SK-N-SH (cell line): ENCODE results near the gene HNRNPM. TPM values are rescaled to one million over a fixed set of nuclear protein-coding genes. Genes with fewer than 3 reads are reported as not detected.

Experiments
- CTCF ChIA-PET: fragments of 300-600, 350-600 bp; formaldehyde crosslinking; extraction: SDS; loops from one replicate; lab custom pipeline; 2021; lab: Yijun Ruan, JAX
- POLR2A ChIA-PET: fragments of 350-600 bp; sonication (Branson Sonifier 250); formaldehyde crosslinking; extraction: SDS; loops from one replicate; lab custom pipeline; 2020; ENCODE audit warnings: antibody characterized with exemption, inconsistent platforms; lab: Yijun Ruan, JAX
- DNase-seq: peaks from one replicate; pipeline ENCODE4 v3.0.0; 2012
- H2AFZ ChIP-seq: fragments of 200-600 bp; sonication (generic); 2 replicates; pipeline ENCODE4 v1.8.1; 2016; ENCODE audit warnings: antibody characterized with exemption, mild to moderate bottlenecking, low read depth
- H3F3A ChIP-seq: fragments of 200-600 bp; sonication (generic); replicated peaks from 2 replicates; pipeline ENCODE3; 2016; ENCODE audit warnings: antibody characterized with exemption, mild to moderate bottlenecking; ENCODE audit not compliant: insufficient read depth
- H3K27ac ChIP-seq, 2 experiments: fragments of 200-500 bp in 1 of 2; fragments of 200-600 bp in 1 of 2; sonication (Bioruptor generic) in 1 of 2; sonication (generic), shearing (Covaris generic) in 1 of 2; 2 replicates each; pipeline versions ENCODE4 v1.5.1 to v1.6.1; 2014 to 2016; ENCODE audit warnings: low read depth in 2 of 2, inconsistent platforms in 1 of 2, low read length in 1 of 2, mild to moderate bottlenecking in 1 of 2, mixed read lengths in 1 of 2
- H3K27me3 ChIP-seq: fragments of 200-600 bp; sonication (generic), shearing (Covaris generic); 2 replicates; pipeline ENCODE4 v1.6.1; 2016; ENCODE audit warnings: mixed run types; ENCODE audit not compliant: insufficient read depth
- H3K36me3 ChIP-seq, 2 experiments: fragments of 200-500 bp in 1 of 2; fragments of 200-600 bp in 1 of 2; sonication (Bioruptor generic) in 1 of 2; sonication (generic) in 1 of 2; replicated peaks in 1 of 2; 2 replicates each; pipeline versions ENCODE3 to v1.5.1; 2014 to 2016; ENCODE audit warnings: low read length in 1 of 2, mild to moderate bottlenecking in 1 of 2; ENCODE audit not compliant: insufficient read depth in 2 of 2, control insufficient read depth in 1 of 2
- H3K4me1 ChIP-seq, 2 experiments: fragments of 200-500 bp in 1 of 2; fragments of 200-600 bp in 1 of 2; sonication (Bioruptor generic) in 1 of 2; sonication (generic), shearing (Covaris generic) in 1 of 2; 2 replicates each; pipeline versions ENCODE4 v1.5.1 to v1.6.1; 2014 to 2016; ENCODE audit warnings: low read depth in 1 of 2, low read length in 1 of 2, mixed run types in 1 of 2; ENCODE audit not compliant: insufficient read depth in 2 of 2, control insufficient read depth in 1 of 2
- H3K4me2 ChIP-seq: fragments of 200-600 bp; sonication (generic), shearing (Covaris generic); 2 replicates; pipeline ENCODE4 v1.6.1; 2017; ENCODE audit warnings: mixed run types
- H3K4me3 ChIP-seq, 2 experiments: fragments of 200-500 bp in 1 of 2; fragments of 200-600 bp in 1 of 2; sonication (Bioruptor generic) in 1 of 2; sonication (generic), shearing (Covaris generic) in 1 of 2; 2 replicates each; pipeline versions ENCODE4 v1.5.1 to v1.8.1; 2014 to 2016; ENCODE audit warnings: low read depth in 2 of 2, inconsistent platforms in 1 of 2, low read length in 1 of 2, mild to moderate bottlenecking in 1 of 2, mixed read lengths in 1 of 2, moderate library complexity in 1 of 2
- H3K79me2 ChIP-seq: fragments of 200-600 bp; sonication (generic); 2 replicates; pipeline ENCODE4 v1.8.1; 2017; ENCODE audit warnings: mild to moderate bottlenecking; ENCODE audit not compliant: insufficient read depth
- H3K9ac ChIP-seq: fragments of 200-600 bp; sonication (generic); 2 replicates; pipeline ENCODE4 v1.6.1; 2017; ENCODE audit warnings: mixed run types
- H3K9me2 ChIP-seq: fragments of 200-600 bp; sonication (generic); 2 replicates; pipeline ENCODE4 v1.6.1; 2017; ENCODE audit warnings: mixed run types
- H3K9me3 ChIP-seq: fragments of 200-600 bp; sonication (generic); 2 replicates; pipeline ENCODE4 v1.6.1; 2017; ENCODE audit warnings: mixed run types, mild to moderate bottlenecking, moderate library complexity
- H4K20me1 ChIP-seq: fragments of 200-600 bp; sonication (generic); 2 replicates; pipeline ENCODE4 v1.6.1; 2017; ENCODE audit warnings: mild to moderate bottlenecking, mixed run types; ENCODE audit not compliant: insufficient read depth
- CTCF ChIP-seq: fragments of 200-600 bp; sonication (generic); IDR thresholded peaks from 2 replicates; pipeline ENCODE4 v1.6.1; 2017; ENCODE audit warnings: antibody characterized with exemption, mild to moderate bottlenecking, moderate library complexity
- ELF1 ChIP-seq: IDR thresholded peaks from 2 replicates; pipeline ENCODE4 v1.4.0; 2012
- EP300 ChIP-seq, 2 experiments: IDR thresholded peaks; 2 replicates each; pipeline versions ENCODE4 v1.4.0 to v1.6.1; 2012; ENCODE audit warnings: borderline replicate concordance in 1 of 2, low read depth in 1 of 2, low read length in 1 of 2
- FOSL2 ChIP-seq: IDR thresholded peaks from 2 replicates; pipeline ENCODE4 v1.4.0; 2012; ENCODE audit warnings: low read depth, mild to moderate bottlenecking, moderate library complexity, borderline replicate concordance
- FOXJ3 ChIP-seq: sonication (generic); formaldehyde crosslinking; IDR thresholded peaks from 2 replicates; pipeline ENCODE4 v1.5.1; 2020; ENCODE audit warnings: mild to moderate bottlenecking, missing genetic modification reagents
- GATA2 ChIP-seq: sonication (generic); formaldehyde crosslinking; IDR thresholded peaks from 2 replicates; pipeline ENCODE4 v1.5.0; 2020; ENCODE audit warnings: mild to moderate bottlenecking, missing genetic modification reagents
- JUND ChIP-seq: IDR thresholded peaks from 2 replicates; pipeline ENCODE4 v1.4.0; 2012
- MEF2A ChIP-seq: IDR thresholded peaks from 2 replicates; pipeline ENCODE4 v1.4.0; 2012; ENCODE audit warnings: low read depth, borderline replicate concordance
- MXI1 ChIP-seq: IDR thresholded peaks from 2 replicates; pipeline ENCODE4 v1.6.1; 2012; ENCODE audit warnings: mild to moderate bottlenecking, low read depth, low read length, improper control_type of control experiment
- NFIC ChIP-seq: IDR thresholded peaks from 2 replicates; pipeline ENCODE4 v1.4.0; 2012; ENCODE audit warnings: borderline replicate concordance
- NRF1 ChIP-seq: IDR thresholded peaks from 2 replicates; pipeline ENCODE4 v1.6.1; 2012; ENCODE audit warnings: low read depth, mild to moderate bottlenecking, low read length
- RAD21 ChIP-seq: IDR thresholded peaks from 2 replicates; pipeline ENCODE4 v1.6.1; 2012; ENCODE audit warnings: mild to moderate bottlenecking, low read length
- RXRA ChIP-seq: IDR thresholded peaks from 2 replicates; pipeline ENCODE4 v1.4.0; 2012; ENCODE audit warnings: low read depth, mild to moderate bottlenecking, borderline replicate concordance
- SIN3A ChIP-seq: IDR thresholded peaks from 2 replicates; pipeline ENCODE4 v1.6.1; 2012; ENCODE audit warnings: low read depth, mild to moderate bottlenecking, low read length, moderate library complexity, borderline replicate concordance
- TCF12 ChIP-seq: IDR thresholded peaks from 2 replicates; pipeline ENCODE4 v1.4.0; 2012
- TEAD4 ChIP-seq: IDR thresholded peaks from 2 replicates; pipeline ENCODE4 v1.4.0; 2012; ENCODE audit warnings: mild to moderate bottlenecking, borderline replicate concordance; ENCODE audit not compliant: insufficient read depth
- WGBS: methylation state at CpG from one replicate; pipeline ENCODE4 v1.1.6; 2017; ENCODE audit warnings: low lambda C conversion rate; 5-methylcytosine and 5-hydroxymethylcytosine counted together
- polyA plus RNA-seq, 3 experiments: library from polyadenylated mRNA; depleted of rRNA; stranded (reverse); fragments of >200 nt; gene quantifications; 2 replicates each; pipeline ENCODE4 v1.2.3, GENCODE V29; 2012
- TF ChIP-seq, protein P1 (sequence below): IDR thresholded peaks from 2 replicates; pipeline ENCODE4 v1.4.0; 2012; ENCODE audit warnings: low read depth, borderline replicate concordance
- TF ChIP-seq, protein P2 (sequence below): IDR thresholded peaks from 2 replicates; pipeline ENCODE4 v1.6.1; 2012; ENCODE audit warnings: mild to moderate bottlenecking, low read depth, low read length, moderate library complexity
- TF ChIP-seq, protein P3 (sequence below): IDR thresholded peaks from 2 replicates; pipeline ENCODE4; 2012

The HNRNPM gene
- polyA plus RNA-seq, 1 of the 3 experiments (the other 2 are of a cell fraction), result 205 TPM

- H3K4me2 ChIP-seq, result no peak overlapping the region
- no peak overlapping the region for H2AFZ ChIP-seq
- H3K27ac ChIP-seq, result no peak overlapping the region
- no peak overlapping the region for H3K9ac ChIP-seq
- H3K4me3 ChIP-seq, result no peak overlapping the region
- TF ChIP-seq, protein P1, sequence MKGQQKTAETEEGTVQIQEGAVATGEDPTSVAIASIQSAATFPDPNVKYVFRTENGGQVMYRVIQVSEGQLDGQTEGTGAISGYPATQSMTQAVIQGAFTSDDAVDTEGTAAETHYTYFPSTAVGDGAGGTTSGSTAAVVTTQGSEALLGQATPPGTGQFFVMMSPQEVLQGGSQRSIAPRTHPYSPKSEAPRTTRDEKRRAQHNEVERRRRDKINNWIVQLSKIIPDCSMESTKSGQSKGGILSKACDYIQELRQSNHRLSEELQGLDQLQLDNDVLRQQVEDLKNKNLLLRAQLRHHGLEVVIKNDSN, result no peak
- TF ChIP-seq RXRA, result no peak
- TF ChIP-seq RAD21, result no peak
- TF ChIP-seq GATA2 (CRISPR knock-in tag), result no peak
- no peak for TF ChIP-seq TEAD4
- no peak for TF ChIP-seq FOSL2
- no peak for TF ChIP-seq MEF2A
- H3K79me2 ChIP-seq, result no peaks in the 10 kb centered on the region
- no peaks in the 10 kb centered on the region for H3K9me2 ChIP-seq
- H3K9me3 ChIP-seq, result no peaks in the 10 kb centered on the region
- no peak for DNase-seq
- no peaks in the 10 kb centered on the region for H3F3A ChIP-seq
- POLR2A ChIA-PET, result no interaction called here
- CTCF ChIA-PET, result no interaction called here
- WGBS, result 88% methylated on average over 6 of the region's 6 CpGs
- peaks cover 0 to 3% of the 10 kb centered on the region in 2 experiments; a peak in 1 of 4 replicates for H3K4me1 ChIP-seq
- no peaks in the 10 kb centered on the region for H3K27me3 ChIP-seq
- H3K36me3 ChIP-seq, result no peaks in the 10 kb centered on the region
- no peaks in the 10 kb centered on the region for H4K20me1 ChIP-seq
Measured at GRCh38 chr19:8519388-8519787, 74.6 kb downstream of the HNRNPM start.

DNA sequence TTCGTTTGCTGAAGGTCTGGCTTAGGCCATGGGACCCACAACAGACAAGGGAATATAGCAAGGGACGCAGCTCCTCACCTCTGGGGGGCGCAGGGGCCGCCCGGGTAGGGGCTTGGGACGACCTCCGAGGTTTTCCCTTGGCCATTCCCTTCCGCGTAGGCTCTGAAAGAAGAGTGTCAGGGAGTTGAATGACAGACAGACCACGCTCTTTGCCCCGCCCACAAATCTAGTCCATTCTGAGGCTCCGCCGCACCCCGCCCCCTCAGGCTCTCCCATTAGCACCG is 80.6 kb downstream of the HNRNPM start:
- peak overlapping the region; percentile 85; the same call in 1 of the 2 replicates for H2AFZ ChIP-seq
- peaks cover 0 to 7% of the 10 kb centered on the region in 2 experiments; a peak in 1 of 4 replicates for H3K4me1 ChIP-seq
- H3K9me2 ChIP-seq, result no peaks in the 10 kb centered on the region
- H3K9me3 ChIP-seq, result no peaks in the 10 kb centered on the region
- no peak for DNase-seq
- ChIA-PET CTCF (interaction anchor here (1.2 to 5.7 kb wide), 4 partner anchors 11 to 172 kb away, joined by 5 to 27 read pairs (median 7); partner anchors contain the start of gene ZNF414), POLR2A (interaction anchor here (1.0 to 2.6 kb wide), 3 partner anchors 12 to 112 kb away, joined by 3 to 18 read pairs (median 3); partner anchors contain the start of genes MARCHF2 and ZNF414)
- H3F3A ChIP-seq, result peaks cover 3% of the 10 kb centered on the region
- WGBS, result 0% methylated on average over 13 of the region's 15 CpGs
- H3K27ac ChIP-seq, result peak overlapping the region; percentile 29 to 65
- peak overlapping the region; percentile 43; the same call in 1 of the 2 replicates for H3K9ac ChIP-seq
- peaks cover 3% of the 10 kb centered on the region; the same call in 1 of the 2 replicates for H3K79me2 ChIP-seq
- no peaks in the 10 kb centered on the region for H3K27me3 ChIP-seq
- H3K4me2 ChIP-seq, result peak overlapping the region; percentile 73
- peaks cover 14% of the 10 kb centered on the region for H4K20me1 ChIP-seq
- no peaks in the 10 kb centered on the region for H3K36me3 ChIP-seq
- H3K4me3 ChIP-seq, result peak overlapping the region; percentile 46 to 63
- TF ChIP-seq SIN3A, result no peak
- TF ChIP-seq TCF12, result no peak
- no peak for TF ChIP-seq JUND
- no peak for TF ChIP-seq GATA2 (CRISPR knock-in tag)
- TF ChIP-seq CTCF, result peak; percentile 44
- TF ChIP-seq NFIC, result no peak
- TF ChIP-seq, protein P2, sequence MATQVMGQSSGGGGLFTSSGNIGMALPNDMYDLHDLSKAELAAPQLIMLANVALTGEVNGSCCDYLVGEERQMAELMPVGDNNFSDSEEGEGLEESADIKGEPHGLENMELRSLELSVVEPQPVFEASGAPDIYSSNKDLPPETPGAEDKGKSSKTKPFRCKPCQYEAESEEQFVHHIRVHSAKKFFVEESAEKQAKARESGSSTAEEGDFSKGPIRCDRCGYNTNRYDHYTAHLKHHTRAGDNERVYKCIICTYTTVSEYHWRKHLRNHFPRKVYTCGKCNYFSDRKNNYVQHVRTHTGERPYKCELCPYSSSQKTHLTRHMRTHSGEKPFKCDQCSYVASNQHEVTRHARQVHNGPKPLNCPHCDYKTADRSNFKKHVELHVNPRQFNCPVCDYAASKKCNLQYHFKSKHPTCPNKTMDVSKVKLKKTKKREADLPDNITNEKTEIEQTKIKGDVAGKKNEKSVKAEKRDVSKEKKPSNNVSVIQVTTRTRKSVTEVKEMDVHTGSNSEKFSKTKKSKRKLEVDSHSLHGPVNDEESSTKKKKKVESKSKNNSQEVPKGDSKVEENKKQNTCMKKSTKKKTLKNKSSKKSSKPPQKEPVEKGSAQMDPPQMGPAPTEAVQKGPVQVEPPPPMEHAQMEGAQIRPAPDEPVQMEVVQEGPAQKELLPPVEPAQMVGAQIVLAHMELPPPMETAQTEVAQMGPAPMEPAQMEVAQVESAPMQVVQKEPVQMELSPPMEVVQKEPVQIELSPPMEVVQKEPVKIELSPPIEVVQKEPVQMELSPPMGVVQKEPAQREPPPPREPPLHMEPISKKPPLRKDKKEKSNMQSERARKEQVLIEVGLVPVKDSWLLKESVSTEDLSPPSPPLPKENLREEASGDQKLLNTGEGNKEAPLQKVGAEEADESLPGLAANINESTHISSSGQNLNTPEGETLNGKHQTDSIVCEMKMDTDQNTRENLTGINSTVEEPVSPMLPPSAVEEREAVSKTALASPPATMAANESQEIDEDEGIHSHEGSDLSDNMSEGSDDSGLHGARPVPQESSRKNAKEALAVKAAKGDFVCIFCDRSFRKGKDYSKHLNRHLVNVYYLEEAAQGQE, result no peak
- TF ChIP-seq EP300 (IDR thresholded peaks at IDR 0.05; ENCODE audit: borderline replicate concordance in 1 of 2, low read depth in 1 of 2, low read length in 1 of 2), result no peak
- TF ChIP-seq, protein P1, result no peak
- TF ChIP-seq ELF1, result no peak
- no peak for TF ChIP-seq MEF2A
- peak; percentile 71; the same call in 1 of the 2 replicates for TF ChIP-seq MXI1
- no peak for TF ChIP-seq FOXJ3 (CRISPR knock-in tag)
- no peak for TF ChIP-seq RXRA
- peak; percentile 27; the same call in 1 of the 2 replicates for TF ChIP-seq NRF1
- TF ChIP-seq, protein P3, sequence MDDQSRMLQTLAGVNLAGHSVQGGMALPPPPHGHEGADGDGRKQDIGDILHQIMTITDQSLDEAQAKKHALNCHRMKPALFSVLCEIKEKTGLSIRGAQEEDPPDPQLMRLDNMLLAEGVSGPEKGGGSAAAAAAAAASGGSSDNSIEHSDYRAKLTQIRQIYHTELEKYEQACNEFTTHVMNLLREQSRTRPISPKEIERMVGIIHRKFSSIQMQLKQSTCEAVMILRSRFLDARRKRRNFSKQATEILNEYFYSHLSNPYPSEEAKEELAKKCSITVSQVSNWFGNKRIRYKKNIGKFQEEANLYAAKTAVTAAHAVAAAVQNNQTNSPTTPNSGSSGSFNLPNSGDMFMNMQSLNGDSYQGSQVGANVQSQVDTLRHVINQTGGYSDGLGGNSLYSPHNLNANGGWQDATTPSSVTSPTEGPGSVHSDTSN, result peak; percentile 94
